NCI-H187 (cell line): ENCODE results near the gene DLG2.
"Not testable (repeated sequence)": the region's sequence is repeated elsewhere in the genome, so short reads cannot be mapped to it uniquely, and the experiment has no call there.

Experiments
- DNase-seq, 2 experiments: peaks; one replicate each; lab custom pipeline; 2025; lab: John Stamatoyannopoulos, UW

Gene DLG2

GRCh38 chr11:84901991-84902390 is 725.2 kb downstream of the DLG2 start:
- no peak for DNase-seq

GRCh38 chr11:84899740-84900139 is 727.4 kb downstream of the DLG2 start:
- no peak for DNase-seq

- DNase-seq: no peak
Observed at GRCh38 chr11:84899134-84899533, 728.0 kb downstream of the DLG2 start.

GRCh38 chr11:84894666-84895065 is 732.5 kb downstream of the DLG2 start:
- DNase-seq: no peak

- DNase-seq: no peak
Observed at GRCh38 chr11:84890676-84891075, 736.5 kb downstream of the DLG2 start.

- DNase-seq: no peak
Observed at GRCh38 chr11:84889556-84889955, 737.6 kb downstream of the DLG2 start.

GRCh38 chr11:84887055-84887629 is 740.0 kb downstream of the DLG2 start:
- DNase-seq: no peak

GRCh38 chr11:84886344-84886743 is 740.8 kb downstream of the DLG2 start:
- no peak for DNase-seq

GRCh38 chr11:84884836-84885235 is 742.3 kb downstream of the DLG2 start:
- DNase-seq: no peak

- no peak for DNase-seq
Observed at GRCh38 chr11:84882056-84882455, 745.1 kb downstream of the DLG2 start.

- DNase-seq: no peak
Observed at GRCh38 chr11:84871116-84871515, 756.0 kb downstream of the DLG2 start.

GRCh38 chr11:84870486-84870885 is 756.7 kb downstream of the DLG2 start:
- no peak for DNase-seq

GRCh38 chr11:84866922-84867321 is 760.2 kb downstream of the DLG2 start:
- no peak for DNase-seq

- DNase-seq: no peak
Observed at GRCh38 chr11:84865791-84866535, 761.2 kb downstream of the DLG2 start.

- DNase-seq: no peak
Observed at GRCh38 chr11:84865257-84865656, 761.9 kb downstream of the DLG2 start.

- no peak for DNase-seq
Observed at GRCh38 chr11:84857746-84858145, 769.4 kb downstream of the DLG2 start.

GRCh38 chr11:84855508-84856245 is 771.5 kb downstream of the DLG2 start:
- no peak for DNase-seq

GRCh38 chr11:84854498-84854880 is 772.7 kb downstream of the DLG2 start:
- no peak for DNase-seq

- no peak for DNase-seq
Observed at GRCh38 chr11:84853841-84854497, 773.2 kb downstream of the DLG2 start.

- DNase-seq: no peak
Observed at GRCh38 chr11:84847842-84848241, 779.3 kb downstream of the DLG2 start.

- not testable (repeated sequence) for DNase-seq
Observed at GRCh38 chr11:84840201-84840600, 786.9 kb downstream of the DLG2 start.

GRCh38 chr11:84837402-84838069 is 789.6 kb downstream of the DLG2 start:
- DNase-seq: no peak
